Measurements from ENCODE around the gene SOX8.

DNA sequence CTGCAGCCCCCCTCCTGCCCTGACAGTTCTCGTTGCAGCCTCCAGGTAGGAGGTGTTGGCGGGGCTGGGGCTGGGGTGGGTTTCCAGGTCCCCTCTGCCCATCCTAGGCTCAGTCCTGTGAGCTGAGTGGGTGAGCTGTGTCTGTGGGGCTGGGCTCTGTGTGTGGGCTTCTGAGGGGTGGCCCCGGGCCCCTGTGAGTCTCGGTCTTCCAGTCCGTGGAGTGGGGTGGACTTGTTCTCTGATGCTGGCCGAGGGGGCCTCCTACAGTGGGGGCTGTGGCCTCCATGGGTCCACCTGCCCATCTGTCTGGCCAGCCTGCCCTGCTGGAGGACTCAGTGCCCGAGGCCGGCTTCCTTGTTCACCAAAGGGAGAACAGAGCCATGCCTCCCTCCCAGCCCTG is 32.7 kb downstream of the SOX8 start:
- TF ChIP-seq CTCF (IDR thresholded peaks at IDR 0.05): no peak
- TF ChIP-seq POLR2A (IDR thresholded peaks at IDR 0.05): no peak

All from lower leg skin (tissue), 3 donors.